ENCODE measurements around the gene SAMD4B. TPM values are rescaled to one million over a fixed set of nuclear protein-coding genes. Genes with fewer than 3 reads are reported as not detected.
A peak's percentile ranks its signal among the peaks of the same experiment; 100 is the strongest.

The SAMD4B gene
- total RNA-seq, 2 experiments from 2014 or later, result 59.4 to 60.0 TPM

GRCh38 chr19:39412100-39412866 is 70.1 kb downstream of the SAMD4B start, which contains the start of gene PLEKHG2:
Gene PLEKHG2 (plus strand): TSS chr19:39412669. CDS start chr19:39414087, 1,418 bp downstream.
- ChIA-PET CTCF (ENCODE audit: unreplicated experiment) (interaction anchor here (1.0 kb wide), 1 partner anchor 11 kb away, joined by 3 read pairs; no protein-coding TSS in a partner anchor), POLR2A (interaction anchor here (1.3 to 1.6 kb wide), 4 partner anchors 10 to 24 kb away, joined by 4 to 9 read pairs (median 6); partner anchors contain the start of genes MED29, PAF1 and RPS16)
- H3K9me2 ChIP-seq (ENCODE audit: insufficient read depth, low read length), result no peaks in the 10 kb centered on the region
- peaks cover 2% of the 10 kb centered on the region for H4K20me1 ChIP-seq (ENCODE audit: insufficient read depth, low read length)
- H3K9me3 ChIP-seq (ENCODE audit: low read length), result no peaks in the 10 kb centered on the region
- H2AFZ ChIP-seq (ENCODE audit: low read length), result peak within 1 kb of the TSS; percentile 2; the same call in 1 of the 2 replicates
- TF ChIP-seq EZH2phosphoT487 (IDR thresholded peaks at IDR 0.05; ENCODE audit: borderline replicate concordance, low read depth, low read length), result no peak
- peak; percentile 93 for TF ChIP-seq CTCF (conservative IDR thresholded peaks at IDR 0.05; ENCODE audit: low read length)
- intact Hi-C loops (cut with micrococcal nuclease; ENCODE audit: unreplicated experiment), result loop anchor here (1.0 kb wide), 3 partner anchors 15 to 287 kb away; partner anchors contain the start of genes PAK4 and SAMD4B
- peak within 1 kb of the TSS; percentile 91 for H3K27ac ChIP-seq (ENCODE audit: low read depth, low read length, poor library complexity, severe bottlenecking)
- peak within 1 kb of the TSS; percentile 96 for H3K4me2 ChIP-seq (ENCODE audit: low read length)
- no TSS peak for BruUV-seq (replicated peaks)
- peak within 1 kb of the TSS; percentile 89 for H3K4me3 ChIP-seq (ENCODE audit: low read depth, low read length, poor library complexity, severe bottlenecking)
- H3K79me2 ChIP-seq (ENCODE audit: insufficient read depth, low read depth, low read length), result peaks cover 37% of the 10 kb centered on the region
- DNase-seq (ENCODE audit: low spot score), result peak; percentile 100
- peaks cover 30% of the 10 kb centered on the region for H3K36me3 ChIP-seq (ENCODE audit: insufficient read depth, low read length)
- peaks cover 33% of the 10 kb centered on the region for H3K4me1 ChIP-seq (ENCODE audit: insufficient read depth, low read length, poor library complexity, severe bottlenecking)

GRCh38 chr19:39412867-39413271 is 70.6 kb downstream of the SAMD4B start:
- Histone ChIP-seq H2AFZ (ENCODE audit: low read length) (peak overlapping the region; percentile 2; the same call in 1 of the 2 replicates), H3K9me2 (ENCODE audit: insufficient read depth, low read length) (no peaks in the 10 kb centered on the region), H3K4me2 (ENCODE audit: low read length) (peak overlapping the region; percentile 83), H4K20me1 (ENCODE audit: insufficient read depth, low read length) (no peaks in the 10 kb centered on the region; the same call in none of the 2 replicates), H3K79me2 (ENCODE audit: insufficient read depth, low read depth, low read length) (peaks cover 32% of the 10 kb centered on the region), H3K4me1 (ENCODE audit: insufficient read depth, low read length, poor library complexity, severe bottlenecking) (peaks cover 33% of the 10 kb centered on the region), H3K36me3 (ENCODE audit: insufficient read depth, low read length) (peaks cover 27% of the 10 kb centered on the region), H3K4me3 (ENCODE audit: low read depth, low read length, poor library complexity, severe bottlenecking) (peak overlapping the region; percentile 89), H3K9me3 (ENCODE audit: low read length) (no peaks in the 10 kb centered on the region), H3K27ac (ENCODE audit: low read depth, low read length, poor library complexity, severe bottlenecking) (peak overlapping the region; percentile 70)
- BruUV-seq (replicated peaks), result no TSS peak
- ChIA-PET POLR2A (interaction anchor here (1.6 kb wide), 1 partner anchor 23 kb away, joined by 6 read pairs; the partner anchor contains the start of gene RPS16), CTCF (ENCODE audit: unreplicated experiment) (no interaction called here)
- TF ChIP-seq CTCF (conservative IDR thresholded peaks at IDR 0.05; ENCODE audit: low read length) (no peak; the same call in 1 of the 2 replicates), EZH2phosphoT487 (IDR thresholded peaks at IDR 0.05; ENCODE audit: borderline replicate concordance, low read depth, low read length) (no peak)
- DNase-seq (ENCODE audit: low spot score), result no peak
- intact Hi-C loops (cut with micrococcal nuclease; ENCODE audit: unreplicated experiment), result loop anchor here (1.0 kb wide), 3 partner anchors 16 to 288 kb away; partner anchors contain the start of genes PAK4 and SAMD4B
